Measurements from ENCODE around the gene AR.

AR gene

GRCh38 chrX:67545036-67545821, 1.4 kb downstream of the AR start:
- FAIRE-seq = no peak
- TF ChIP-seq TAF1 (IDR thresholded peaks at IDR 0.05; ENCODE audit: borderline replicate concordance, low read depth, low read length) = no peak
- no peak for TF ChIP-seq POLR2A (IDR thresholded peaks at IDR 0.05; ENCODE audit: low read depth, low read length)
- TF ChIP-seq POLR2AphosphoS5 (IDR thresholded peaks at IDR 0.05; ENCODE audit: low read depth, low read length) = no peak
- no peak for DNase-seq (ENCODE audit: insufficient read length)

GRCh38 chrX:67545893-67546495, 2.2 kb downstream of the AR start:
- no peak for DNase-seq (ENCODE audit: insufficient read length)
- FAIRE-seq = no peak
- TF ChIP-seq POLR2AphosphoS5 (IDR thresholded peaks at IDR 0.05; ENCODE audit: low read depth, low read length) = no peak
- TF ChIP-seq TAF1 (IDR thresholded peaks at IDR 0.05; ENCODE audit: borderline replicate concordance, low read depth, low read length) = no peak
- no peak for TF ChIP-seq POLR2A (IDR thresholded peaks at IDR 0.05; ENCODE audit: low read depth, low read length)

- TF ChIP-seq TAF1 (IDR thresholded peaks at IDR 0.05; ENCODE audit: borderline replicate concordance, low read depth, low read length) (no peak), POLR2AphosphoS5 (IDR thresholded peaks at IDR 0.05; ENCODE audit: low read depth, low read length) (no peak), POLR2A (IDR thresholded peaks at IDR 0.05; ENCODE audit: low read depth, low read length) (no peak)
- FAIRE-seq (no peak), DNase-seq (ENCODE audit: insufficient read length) (no peak)
These were observed 2.9 kb downstream of the AR start for GRCh38 chrX:67546496-67547423.

- TF ChIP-seq TAF1 (IDR thresholded peaks at IDR 0.05; ENCODE audit: borderline replicate concordance, low read depth, low read length) = no peak
- no peak for TF ChIP-seq POLR2A (IDR thresholded peaks at IDR 0.05; ENCODE audit: low read depth, low read length)
- no peak for TF ChIP-seq POLR2AphosphoS5 (IDR thresholded peaks at IDR 0.05; ENCODE audit: low read depth, low read length)
- DNase-seq (ENCODE audit: insufficient read length) (no peak), FAIRE-seq (peak; percentile 70)
These were observed 11.9 kb downstream of the AR start for GRCh38 chrX:67555578-67556203.

GRCh38 chrX:67558267-67558666, 14.4 kb downstream of the AR start:
- TF ChIP-seq POLR2A (IDR thresholded peaks at IDR 0.05; ENCODE audit: low read depth, low read length) (no peak), TAF1 (IDR thresholded peaks at IDR 0.05; ENCODE audit: borderline replicate concordance, low read depth, low read length) (no peak)
- DNase-seq (ENCODE audit: insufficient read length) (no peak), FAIRE-seq (no peak)

- no peak for DNase-seq (ENCODE audit: insufficient read length)
These were observed 19.9 kb downstream of the AR start for GRCh38 chrX:67563469-67564448.

GRCh38 chrX:67564475-67564874, 20.7 kb downstream of the AR start:
- TF ChIP-seq POLR2AphosphoS5 (IDR thresholded peaks at IDR 0.05; ENCODE audit: low read depth, low read length) (no peak), POLR2A (IDR thresholded peaks at IDR 0.05; ENCODE audit: low read depth, low read length) (no peak)
- FAIRE-seq (no peak), DNase-seq (ENCODE audit: insufficient read length) (no peak)

More at GRCh38 chrX:67563469-67564448, 19.9 kb downstream of the AR start:
- TF ChIP-seq POLR2A (IDR thresholded peaks at IDR 0.05; ENCODE audit: low read depth, low read length) (no peak), POLR2AphosphoS5 (IDR thresholded peaks at IDR 0.05; ENCODE audit: low read depth, low read length) (no peak), TAF1 (IDR thresholded peaks at IDR 0.05; ENCODE audit: borderline replicate concordance, low read depth, low read length) (no peak)
- no peak for FAIRE-seq

GRCh38 chrX:67568769-67569168, 24.9 kb downstream of the AR start:
- TF ChIP-seq POLR2A (IDR thresholded peaks at IDR 0.05; ENCODE audit: low read depth, low read length) = no peak
- TF ChIP-seq POLR2AphosphoS5 (IDR thresholded peaks at IDR 0.05; ENCODE audit: low read depth, low read length) = no peak
- TF ChIP-seq TAF1 (IDR thresholded peaks at IDR 0.05; ENCODE audit: borderline replicate concordance, low read depth, low read length) = no peak
- DNase-seq (ENCODE audit: insufficient read length) = no peak
- no peak for FAIRE-seq

- DNase-seq (ENCODE audit: insufficient read length) = no peak
- TF ChIP-seq POLR2A (IDR thresholded peaks at IDR 0.05; ENCODE audit: low read depth, low read length) (no peak), TAF1 (IDR thresholded peaks at IDR 0.05; ENCODE audit: borderline replicate concordance, low read depth, low read length) (no peak), POLR2AphosphoS5 (IDR thresholded peaks at IDR 0.05; ENCODE audit: low read depth, low read length) (no peak)
- no peak for FAIRE-seq
These were observed 27.0 kb downstream of the AR start for GRCh38 chrX:67570839-67571238.

- no peak for TF ChIP-seq TAF1 (IDR thresholded peaks at IDR 0.05; ENCODE audit: borderline replicate concordance, low read depth, low read length)
- no peak for TF ChIP-seq POLR2A (IDR thresholded peaks at IDR 0.05; ENCODE audit: low read depth, low read length)
- TF ChIP-seq POLR2AphosphoS5 (IDR thresholded peaks at IDR 0.05; ENCODE audit: low read depth, low read length) = no peak
- FAIRE-seq = no peak
- no peak for DNase-seq (ENCODE audit: insufficient read length)
These were observed 30.9 kb downstream of the AR start for GRCh38 chrX:67574696-67575095.

Data from GM12892 (cell line).